A673 (cell line): ENCODE results near the gene PLA2G4F.

Experiments used
- CTCF ChIP-seq: fragments of 300-800, 200-600 bp; sonication (generic); conservative IDR thresholded peaks from 2 replicates; pipeline ENCODE4 v1.5.1; 2017; ENCODE audit warnings: low read depth, mild to moderate bottlenecking, antibody characterized with exemption, low read length, moderate library complexity, mixed read lengths
- EZH2 ChIP-seq: fragments of 200-600 bp; sonication (generic); IDR thresholded peaks from 2 replicates; pipeline ENCODE4 v1.6.1; 2017; ENCODE audit warnings: borderline replicate concordance, low read depth, mild to moderate bottlenecking, mixed read lengths, antibody characterized with exemption, low read length; ENCODE audit not compliant: poor library complexity, severe bottlenecking

GRCh38 chr15:42135351-42135750 is 21.1 kb downstream of the PLA2G4F start:
- no peak for TF ChIP-seq CTCF
- no peak for TF ChIP-seq EZH2
